ENCODE data around the gene AIF1L.

AIF1L gene

DNA sequence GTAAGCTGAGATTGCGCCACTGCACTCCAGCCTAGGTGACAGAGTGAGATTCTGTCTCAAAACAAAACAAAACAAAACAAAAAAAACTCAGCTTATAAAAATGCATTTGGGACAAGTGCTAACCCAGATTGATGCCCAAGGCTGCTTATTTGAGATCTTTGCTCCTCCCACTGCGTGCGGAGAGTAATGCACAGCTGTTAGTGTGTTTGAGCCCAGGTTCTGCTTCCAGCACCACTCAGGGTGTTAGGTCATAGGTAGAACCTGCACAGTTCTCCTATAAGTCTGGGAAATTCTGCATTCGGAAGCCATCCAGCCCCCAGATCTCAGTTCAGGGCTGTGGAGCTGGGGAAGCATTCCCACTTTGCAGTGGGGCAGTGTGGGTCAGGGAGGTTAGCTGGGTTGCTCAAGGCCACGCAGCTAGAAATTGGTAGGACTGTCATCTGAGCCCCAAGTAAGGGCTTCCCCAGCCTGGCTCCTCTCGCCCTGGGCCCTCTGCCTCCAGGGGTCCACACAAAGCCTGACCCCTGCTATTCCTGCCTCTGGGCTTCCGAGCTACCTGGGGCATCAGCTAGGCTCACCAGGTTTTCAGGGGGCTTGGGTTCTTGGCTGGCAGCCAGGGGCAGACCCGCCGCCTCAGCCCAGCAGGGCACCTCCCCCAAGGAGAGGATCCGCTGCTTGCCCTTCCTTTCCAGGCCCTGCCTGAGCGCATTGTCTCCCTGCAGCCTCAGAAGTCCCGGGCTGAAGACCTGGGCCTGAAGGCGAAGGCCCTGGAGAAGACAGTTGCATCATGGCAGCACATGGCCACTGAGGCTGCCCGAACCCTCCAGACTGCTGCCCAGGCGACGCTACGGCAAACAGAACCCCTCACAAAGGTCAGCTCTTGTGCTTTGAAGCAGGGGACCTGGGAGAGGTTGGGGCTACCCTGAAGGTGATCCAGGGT, 17.6 kb upstream of the AIF1L start:
- DNase-seq (ENCODE audit: low read depth in 3 of 3): no peak

DNA sequence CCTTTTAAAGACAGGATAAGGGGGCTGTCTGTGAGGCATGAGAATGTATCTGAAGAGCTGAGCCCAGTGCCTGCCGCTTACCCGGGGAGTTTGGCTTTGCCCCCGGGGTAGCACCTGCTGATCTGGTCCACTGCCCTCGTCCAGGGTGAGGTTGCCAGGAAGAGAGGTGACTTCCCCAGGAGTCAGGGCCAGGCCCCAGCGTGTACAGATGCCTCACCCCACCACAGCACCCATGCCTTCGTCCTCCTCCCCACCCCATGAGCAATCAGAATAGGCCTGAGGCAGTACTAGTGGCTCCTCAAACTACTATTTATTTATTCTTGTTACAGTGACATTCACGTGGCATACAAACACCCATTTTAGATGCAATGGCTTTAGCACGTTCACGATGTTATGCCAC, 15.7 kb upstream of the AIF1L start:
- DNase-seq (ENCODE audit: low read depth in 3 of 3): no peak

DNA sequence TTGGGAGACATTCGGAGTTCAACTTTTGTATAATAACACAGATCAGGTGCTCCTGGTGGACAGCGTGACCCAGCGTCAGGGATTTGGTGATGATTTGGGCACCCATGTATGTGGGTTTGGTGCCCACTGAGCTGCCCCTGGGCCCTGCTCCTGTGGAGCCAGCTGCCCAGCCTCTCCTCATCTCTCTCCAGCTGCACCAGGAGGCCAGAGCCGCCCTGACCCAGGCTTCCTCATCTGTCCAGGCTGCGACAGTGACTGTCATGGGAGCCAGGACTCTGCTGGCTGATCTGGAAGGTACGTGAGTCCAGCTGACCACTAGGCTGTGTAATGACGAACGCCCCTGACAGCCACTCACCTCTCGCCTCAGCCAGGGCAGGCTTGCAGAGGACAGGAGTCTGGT, 14.5 kb upstream of the AIF1L start:
- no peak for DNase-seq (ENCODE audit: low read depth in 3 of 3)

DNA sequence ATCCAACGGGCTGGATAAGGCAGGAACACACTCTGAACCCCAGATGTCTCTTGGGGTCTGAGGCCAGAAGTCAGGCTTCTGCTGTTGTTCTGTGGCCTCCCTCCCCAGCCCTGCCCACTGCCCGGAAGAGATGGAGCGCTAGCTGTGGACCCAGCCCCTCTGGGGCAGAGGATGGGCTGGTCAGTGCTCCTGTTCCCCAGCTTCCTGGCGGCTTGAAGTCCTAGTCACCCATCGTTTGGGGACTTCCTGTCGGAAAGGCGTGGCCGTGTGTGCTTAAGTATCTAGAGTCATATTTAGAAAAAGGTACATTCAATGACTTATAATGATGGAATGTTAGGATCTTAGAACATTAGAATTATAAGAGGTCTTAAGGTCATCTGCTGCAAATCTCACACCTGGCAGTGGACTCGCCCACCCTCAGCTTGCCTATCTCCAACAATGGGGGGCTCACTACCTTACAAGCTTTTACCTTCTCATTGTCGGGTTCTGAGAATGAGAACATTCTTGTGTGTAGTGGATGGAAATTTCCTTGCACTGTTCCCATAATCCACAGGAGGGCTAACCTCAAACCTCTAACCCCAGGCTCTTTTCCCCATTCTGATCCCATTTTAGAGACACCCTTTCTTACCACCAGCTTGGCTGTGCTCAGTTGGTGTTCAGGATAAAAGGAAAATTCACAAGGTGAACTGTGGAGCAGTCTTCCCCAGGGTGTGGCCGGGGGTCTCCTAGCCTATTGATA, 13.4 kb upstream of the AIF1L start:
- no peak for DNase-seq (ENCODE audit: low read depth in 3 of 3)

DNA sequence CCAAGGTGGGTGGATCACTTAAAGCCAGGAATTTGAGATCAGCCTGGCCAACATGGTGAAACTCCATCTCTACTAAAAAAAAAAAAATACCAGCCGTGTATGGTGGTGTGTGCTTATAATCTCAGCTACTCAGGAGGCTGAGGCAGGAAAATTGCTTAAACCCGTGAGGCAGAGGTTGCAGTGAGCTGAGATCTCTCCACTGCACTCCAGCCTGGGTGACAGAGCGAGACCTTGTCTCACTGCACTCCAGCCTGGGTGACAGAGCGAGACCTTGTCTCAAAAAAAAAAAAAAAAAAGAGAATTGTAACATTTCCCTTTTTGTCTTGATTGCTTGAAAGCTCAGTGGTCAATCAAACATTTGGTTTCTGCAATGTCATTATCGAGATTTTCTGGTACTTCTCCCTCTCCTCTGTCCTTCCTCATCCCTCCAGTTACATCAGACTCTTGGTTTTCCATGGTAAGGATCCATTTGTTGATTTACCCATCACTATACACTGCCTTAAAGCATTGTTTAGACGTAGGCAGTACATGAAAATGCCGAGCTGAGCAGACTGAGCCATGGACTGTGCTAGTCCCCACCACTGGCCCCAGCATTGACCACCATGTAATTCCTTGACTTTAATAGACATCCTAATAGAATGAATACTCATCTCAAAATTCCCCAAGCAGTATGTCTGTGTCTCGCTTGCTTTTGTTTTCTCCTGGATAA, 11.5 kb upstream of the AIF1L start:
- DNase-seq (ENCODE audit: low read depth in 3 of 3): no peak

DNA sequence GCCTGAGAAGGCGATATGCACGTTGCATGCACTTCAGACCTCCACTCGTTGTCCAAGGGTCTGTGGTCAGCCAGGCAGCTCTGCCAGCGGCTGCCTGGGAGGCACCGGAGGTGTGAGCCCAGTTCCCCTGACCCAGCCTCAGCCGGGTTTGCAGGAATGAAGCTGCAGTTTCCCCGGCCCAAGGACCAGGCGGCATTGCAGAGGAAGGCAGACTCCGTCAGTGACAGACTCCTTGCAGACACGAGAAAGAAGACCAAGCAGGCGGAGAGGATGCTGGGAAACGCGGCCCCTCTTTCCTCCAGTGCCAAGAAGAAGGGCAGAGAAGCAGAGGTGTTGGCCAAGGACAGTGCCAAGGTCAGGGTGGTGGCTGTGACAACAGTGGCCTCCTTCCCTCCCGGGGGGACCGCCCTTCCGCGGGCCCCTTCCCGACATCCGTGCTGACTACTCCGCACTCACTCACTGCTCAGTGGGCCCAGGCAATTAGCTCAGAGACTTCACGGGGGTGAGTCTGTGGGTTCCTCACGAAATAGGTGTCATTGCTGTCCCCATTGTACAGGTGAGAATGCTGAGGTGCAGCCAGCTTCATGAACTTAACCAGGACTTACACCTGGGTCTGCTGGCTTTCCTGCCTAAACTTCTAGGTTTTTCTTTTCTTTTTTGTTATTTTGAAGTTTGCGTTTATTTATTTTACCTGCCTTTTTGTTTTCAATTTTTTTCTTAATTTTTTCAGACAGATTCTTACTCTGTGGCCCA, 10.8 kb upstream of the AIF1L start:
- no peak for DNase-seq (ENCODE audit: low read depth in 3 of 3)

DNA sequence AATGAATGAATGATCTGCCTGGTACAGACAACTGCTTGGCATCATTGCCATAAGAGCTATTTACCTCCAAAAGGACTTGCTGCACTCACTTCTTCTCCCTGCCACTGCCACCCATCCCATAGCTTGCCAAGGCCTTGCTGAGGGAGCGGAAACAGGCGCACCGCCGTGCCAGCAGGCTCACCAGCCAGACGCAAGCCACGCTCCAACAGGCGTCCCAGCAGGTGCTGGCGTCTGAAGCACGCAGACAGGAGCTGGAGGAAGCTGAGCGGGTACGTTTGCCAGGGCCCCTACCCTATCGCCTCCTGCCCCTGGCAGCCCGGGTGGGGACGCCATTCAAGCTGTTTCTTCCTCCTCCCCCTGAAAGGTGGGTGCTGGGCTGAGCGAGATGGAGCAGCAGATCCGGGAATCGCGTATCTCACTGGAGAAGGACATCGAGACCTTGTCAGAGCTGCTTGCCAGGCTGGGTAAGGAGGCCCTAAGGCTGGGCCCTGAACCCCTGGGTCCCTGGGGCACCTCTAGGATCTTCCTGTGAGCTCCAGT, 8.9 kb upstream of the AIF1L start:
- no peak for DNase-seq (ENCODE audit: low read depth in 3 of 3)

DNA sequence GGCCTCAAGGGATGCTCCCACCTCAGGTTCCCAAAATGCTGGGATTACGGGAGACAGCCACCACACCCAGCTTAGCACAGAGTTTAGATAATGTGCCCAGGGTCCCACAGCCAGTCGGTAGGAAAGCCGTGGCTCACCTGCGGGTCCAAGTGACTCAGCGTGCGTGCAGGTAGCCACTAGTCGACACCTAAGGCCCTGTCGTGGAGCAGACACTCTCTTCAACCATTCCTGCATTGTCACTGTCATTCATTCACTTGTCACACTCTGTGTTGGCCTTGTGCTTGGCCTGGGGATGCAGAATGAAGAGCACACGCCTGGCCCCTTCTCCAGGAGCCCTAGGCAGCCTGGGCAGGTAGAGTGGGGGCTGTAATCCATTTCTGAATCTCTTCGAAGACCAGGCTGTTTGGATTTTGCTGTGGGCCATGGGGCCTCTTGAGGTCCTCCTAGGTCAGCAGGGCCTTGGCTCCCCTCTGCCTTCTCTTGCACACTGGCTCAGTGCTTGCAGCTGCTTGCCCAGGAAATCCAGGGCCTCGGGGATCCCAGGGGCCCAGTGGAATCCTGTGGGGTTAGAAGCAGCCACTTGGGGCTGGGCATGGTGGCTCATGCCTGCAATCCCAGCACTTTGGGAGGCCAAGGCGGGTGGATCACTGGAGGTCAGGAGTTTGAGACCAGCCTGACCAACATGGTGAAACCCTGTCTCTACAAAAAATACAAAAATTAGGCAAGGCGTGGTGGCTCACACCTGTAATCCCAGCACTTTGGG, 6.1 kb upstream of the AIF1L start:
- no peak for DNase-seq (ENCODE audit: low read depth in 3 of 3)

DNA sequence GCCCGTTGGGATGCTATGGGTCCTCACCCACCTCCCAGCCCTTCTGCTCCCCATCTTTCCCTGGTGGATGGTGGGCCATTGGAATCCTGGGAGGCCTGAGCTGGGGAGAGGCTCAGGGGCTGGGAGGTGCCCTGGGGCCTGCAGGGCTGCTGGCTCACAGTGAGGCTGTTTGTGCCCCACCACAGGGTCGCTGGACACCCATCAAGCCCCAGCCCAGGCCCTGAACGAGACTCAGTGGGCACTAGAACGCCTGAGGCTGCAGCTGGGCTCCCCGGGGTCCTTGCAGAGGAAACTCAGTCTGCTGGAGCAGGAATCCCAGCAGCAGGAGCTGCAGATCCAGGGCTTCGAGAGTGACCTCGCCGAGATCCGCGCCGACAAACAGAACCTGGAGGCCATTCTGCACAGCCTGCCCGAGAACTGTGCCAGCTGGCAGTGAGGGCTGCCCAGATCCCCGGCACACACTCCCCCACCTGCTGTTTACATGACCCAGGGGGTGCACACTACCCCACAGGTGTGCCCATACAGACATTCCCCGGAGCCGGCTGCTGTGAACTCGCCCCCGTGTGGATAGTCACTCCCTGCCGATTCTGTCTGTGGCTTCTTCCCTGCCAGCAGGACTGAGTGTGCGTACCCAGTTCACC, 4.9 kb upstream of the AIF1L start:
- no peak for DNase-seq (ENCODE audit: low read depth in 3 of 3)

DNA sequence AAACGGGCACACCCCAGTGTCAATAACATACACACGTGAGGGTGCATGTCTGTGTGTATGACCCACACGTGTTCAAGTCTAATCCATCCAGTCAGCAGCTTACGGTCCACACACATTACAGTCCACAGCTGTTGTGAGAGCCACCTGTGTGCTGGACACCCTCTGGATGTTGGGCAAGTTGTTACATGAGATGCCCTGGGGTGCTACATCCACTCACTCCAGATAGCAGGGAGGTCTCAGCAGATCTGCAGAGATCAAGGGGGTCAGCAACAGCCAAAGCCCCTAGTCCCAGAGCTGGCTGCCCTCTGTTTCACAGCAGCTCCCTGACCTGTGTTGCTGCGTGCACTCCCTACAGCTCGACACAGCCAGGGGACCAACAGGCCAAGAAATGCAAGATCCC, 4.3 kb upstream of the AIF1L start:
- no peak for DNase-seq (ENCODE audit: low read depth in 3 of 3)

DNA sequence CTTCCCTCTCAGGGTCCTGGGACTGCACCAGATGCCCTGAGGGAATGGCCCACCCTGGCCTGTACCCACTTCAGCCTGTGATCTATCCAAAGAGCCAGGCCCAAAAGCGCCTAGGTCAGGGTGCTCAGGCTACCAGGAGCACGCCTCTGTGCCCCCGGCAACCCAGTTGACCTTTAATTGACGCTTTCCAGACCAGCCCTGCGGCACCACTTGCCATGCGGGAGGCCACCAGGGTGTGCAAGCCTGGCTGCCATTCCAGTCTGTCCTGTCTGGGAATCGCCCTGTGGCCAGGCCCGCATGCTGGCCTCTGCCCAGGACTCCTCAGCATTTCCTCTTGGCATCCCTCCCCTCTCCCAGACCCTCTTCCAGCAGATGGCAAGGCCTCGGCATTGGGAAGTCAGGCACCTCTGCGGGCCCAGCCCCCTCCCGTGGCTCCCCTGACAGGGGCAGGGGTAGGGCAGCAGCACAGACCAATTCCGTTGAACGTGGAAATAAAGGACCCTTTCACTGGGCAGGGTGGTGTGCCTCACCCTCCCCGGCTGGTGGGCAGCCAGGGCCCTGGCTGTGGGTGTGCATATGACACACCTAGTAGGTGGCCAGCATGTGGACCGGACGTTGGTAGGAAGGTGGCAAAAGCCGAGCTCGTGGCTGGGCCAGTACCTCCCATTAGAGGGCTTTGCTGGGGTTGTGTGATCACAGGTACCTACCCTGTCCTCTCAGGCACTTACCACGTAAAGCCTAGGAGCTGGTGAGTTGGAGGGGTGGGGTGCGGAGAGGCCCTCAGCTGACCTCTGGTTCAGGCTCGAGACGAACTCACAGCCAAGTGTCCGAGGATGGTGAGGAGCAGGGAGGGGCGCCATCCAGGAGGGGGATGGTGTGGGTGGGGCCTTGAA, 3.5 kb upstream of the AIF1L start:
- DNase-seq (ENCODE audit: low read depth in 3 of 3): no peak

DNA sequence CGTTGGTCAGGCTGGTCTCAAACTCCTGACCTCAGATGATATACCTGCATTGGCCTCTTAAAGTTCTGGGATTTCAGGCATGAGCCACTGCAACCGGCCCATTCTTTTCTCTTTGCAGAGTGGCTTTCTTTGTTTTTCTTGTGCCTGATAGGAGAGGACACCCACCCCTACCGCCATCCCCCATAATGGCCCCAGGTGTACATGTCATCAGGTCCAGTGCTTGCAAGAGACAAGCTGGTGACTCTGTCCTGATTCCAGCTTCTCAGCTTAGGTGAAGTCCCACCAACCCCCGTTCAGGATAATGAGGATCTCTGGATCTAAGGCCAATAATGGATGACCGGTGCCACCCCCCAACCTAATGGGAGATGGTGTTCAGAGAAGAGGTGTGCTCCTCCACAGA, 2.3 kb upstream of the AIF1L start:
- no peak for DNase-seq (ENCODE audit: low read depth in 3 of 3)

DNA sequence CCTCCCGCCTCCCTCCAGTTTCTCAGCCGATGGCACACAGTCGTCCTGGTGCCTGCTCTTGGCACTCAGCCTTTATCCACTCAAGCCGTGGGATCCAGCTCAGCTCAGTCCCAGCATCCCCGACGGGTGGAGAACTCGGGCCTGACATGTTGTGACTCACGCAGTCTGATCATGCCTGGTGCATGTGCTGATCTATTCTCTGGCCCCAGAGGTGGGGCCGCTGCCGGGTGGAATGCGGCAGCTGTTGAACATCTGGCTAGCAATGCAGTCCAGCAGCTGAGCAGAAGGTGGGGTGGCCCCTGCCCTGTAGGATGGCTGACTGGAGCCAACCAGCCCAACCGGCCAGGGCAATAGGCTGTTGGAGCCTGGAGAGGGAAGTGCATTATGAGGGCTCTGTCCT, 1.7 kb upstream of the AIF1L start:
- no peak for DNase-seq (ENCODE audit: low read depth in 3 of 3)

DNA sequence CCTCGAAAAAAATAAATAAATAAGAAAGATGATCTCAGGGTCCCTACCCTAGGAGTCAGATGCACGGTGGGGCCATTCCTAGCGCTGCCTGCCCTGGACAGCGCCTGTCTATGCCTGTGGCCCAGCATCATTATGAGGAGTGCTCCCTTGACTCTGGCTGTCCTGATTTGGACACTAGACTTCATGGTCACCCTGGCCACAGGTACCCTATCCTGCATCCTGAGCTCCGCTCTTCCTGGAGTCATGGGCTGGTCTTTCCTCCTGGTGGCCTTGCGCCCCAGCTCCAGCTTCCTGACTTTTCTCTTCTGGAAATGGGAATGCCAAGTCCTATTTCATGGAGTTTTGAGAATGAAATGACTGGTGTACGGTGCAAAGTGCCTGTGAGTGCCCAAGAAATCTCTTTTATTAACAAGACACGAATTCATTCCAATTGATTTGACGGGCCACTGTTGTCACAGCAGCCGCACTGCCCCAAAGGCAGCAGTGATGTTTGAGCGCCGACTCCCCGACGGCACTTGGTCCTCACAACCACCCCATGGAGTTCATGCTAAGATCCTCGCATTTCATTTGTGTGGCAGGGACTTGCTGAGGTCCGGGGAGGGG, 564 bp upstream of the AIF1L start:
- DNase-seq (ENCODE audit: low read depth in 3 of 3): no peak

DNA sequence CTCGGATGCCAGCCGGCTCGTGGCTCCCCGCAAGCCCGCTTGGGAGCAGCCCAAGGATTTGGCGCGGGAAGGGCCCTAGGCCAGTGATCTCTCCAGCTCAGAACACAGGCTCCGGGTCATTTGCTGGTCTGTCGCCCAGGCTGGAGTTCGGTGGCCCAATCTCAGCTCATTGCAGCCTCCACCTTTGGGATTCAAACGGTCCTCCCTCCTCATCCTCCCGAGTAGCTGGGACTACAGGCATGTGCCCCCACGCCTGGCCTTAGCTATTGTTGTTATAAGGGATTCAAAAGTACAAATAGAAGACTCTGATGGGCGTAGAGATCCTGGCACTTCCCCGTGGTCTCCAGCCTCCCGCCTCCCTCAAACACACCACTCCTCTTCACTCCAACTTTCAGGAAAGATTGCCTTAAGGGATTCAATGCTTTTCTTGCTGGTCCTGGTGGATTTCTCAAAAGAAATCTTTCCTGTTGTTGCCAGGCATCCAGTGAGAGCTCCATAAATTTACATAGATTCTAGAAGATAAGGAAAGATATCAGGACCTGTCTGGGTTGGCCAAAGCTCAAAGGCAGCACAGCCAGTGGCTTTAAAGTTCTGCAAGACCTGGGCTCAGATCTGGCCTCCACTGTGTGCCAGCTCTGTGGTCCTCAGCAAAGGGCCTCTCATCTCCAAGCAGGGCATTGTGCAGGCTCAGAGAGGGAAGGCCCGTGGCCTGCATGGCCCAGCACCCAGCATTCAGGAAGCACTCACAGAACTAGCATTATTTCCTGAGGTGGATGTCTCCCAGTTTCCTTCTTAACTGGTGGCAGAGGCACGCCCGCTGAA, 1.0 kb downstream of the AIF1L start:
- DNase-seq (ENCODE audit: low read depth in 3 of 3): no peak

DNA sequence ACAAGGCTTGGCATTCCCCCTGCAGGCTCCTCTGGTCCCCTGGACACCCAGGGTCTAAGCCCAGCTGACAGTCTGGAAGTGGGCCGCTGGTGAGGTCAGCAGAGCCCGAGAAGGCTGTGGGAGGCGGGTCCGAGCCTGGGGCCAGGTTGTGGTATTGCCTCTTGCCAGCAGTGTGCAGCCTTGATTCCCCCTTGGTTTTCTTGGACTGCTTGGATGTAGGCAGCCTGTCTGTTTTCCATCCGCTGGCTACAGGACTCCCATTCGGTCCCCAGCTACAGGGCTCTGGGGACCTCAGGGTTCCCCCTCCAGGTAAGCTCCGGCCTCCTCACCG, 1.6 kb downstream of the AIF1L start:
- DNase-seq (ENCODE audit: low read depth in 3 of 3): no peak

DNA sequence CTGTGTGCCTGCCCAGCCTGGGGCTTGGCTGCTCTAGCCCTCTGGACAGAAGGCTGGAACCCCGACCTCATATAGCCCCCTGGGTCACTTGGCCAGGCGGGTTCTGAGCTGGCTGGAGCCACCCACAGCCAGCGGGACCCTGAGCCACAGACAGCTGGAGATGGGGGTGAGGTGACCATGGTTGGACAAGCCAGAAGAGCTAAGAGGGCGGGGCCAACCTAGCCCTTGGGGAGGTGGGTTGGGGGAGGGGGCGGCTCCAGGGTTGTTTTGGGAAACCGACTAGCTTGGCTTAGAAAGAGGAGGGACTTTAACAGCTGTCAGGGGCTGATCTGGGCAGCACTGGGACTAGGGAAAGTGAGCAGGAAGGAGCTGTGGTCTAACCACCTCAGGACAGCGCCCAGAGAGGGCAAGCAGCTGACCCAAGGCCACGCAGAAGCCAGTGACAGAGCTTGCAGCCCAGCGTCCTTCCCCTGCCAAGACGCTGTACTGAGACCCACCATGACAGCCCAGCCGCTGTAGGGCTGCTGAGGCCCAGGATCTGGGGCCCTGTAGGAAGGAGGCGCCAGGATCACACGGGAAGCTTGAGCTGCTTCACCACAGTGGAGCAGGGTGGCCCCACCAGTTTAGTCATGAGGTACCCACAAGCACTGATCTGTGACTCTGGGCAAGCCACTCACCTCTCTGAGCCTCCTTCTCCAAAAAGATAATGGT, 2.2 kb downstream of the AIF1L start:
- no peak for DNase-seq (ENCODE audit: low read depth in 3 of 3)

Data from stimulated activated CD4-positive, alpha-beta T cell treated with anti-CD3 and anti-CD28 coated beads, TNF-alpha, amount 100 ng/mL, for 24 hours (primary cell).